H9 (cell line): Measurements from ENCODE around the gene XPA. TPM values are rescaled to one million over a fixed set of nuclear protein-coding genes. Genes with fewer than 3 reads are reported as not detected.

Experiments
- DNase-seq: peaks from one replicate; pipeline ENCODE4 v3.0.0-alpha.2; 2017
- H2AFZ ChIP-seq: one replicate; pipeline ENCODE4 v1.6.1; 2013; ENCODE audit warnings: mild to moderate bottlenecking, low read length, control low read depth, moderate library complexity
- H2AK5ac ChIP-seq: 2 replicates; pipeline ENCODE4 v1.6.1; 2013; ENCODE audit warnings: low read length, control low read depth, mixed read lengths; ENCODE audit not compliant: insufficient read length
- H2BK120ac ChIP-seq: one replicate; pipeline ENCODE4 v1.6.1; 2013; ENCODE audit warnings: low read depth, mild to moderate bottlenecking, low read length, control low read depth, inconsistent platforms; ENCODE audit not compliant: poor library complexity, severe bottlenecking
- H2BK12ac ChIP-seq: 2 replicates; pipeline ENCODE4 v1.6.1; 2013; ENCODE audit warnings: low read length, control low read depth, mixed read lengths, low read depth; ENCODE audit not compliant: insufficient read length
- H2BK15ac ChIP-seq: 2 replicates; pipeline ENCODE4 v1.6.1; 2013; ENCODE audit warnings: low read depth, low read length, control low read depth
- H2BK20ac ChIP-seq: one replicate; pipeline ENCODE4 v1.6.1; 2013; ENCODE audit warnings: low read depth, mild to moderate bottlenecking, low read length, control low read depth, inconsistent platforms; ENCODE audit not compliant: poor library complexity, severe bottlenecking
- H2BK5ac ChIP-seq: 2 replicates; pipeline ENCODE4 v1.6.1; 2013; ENCODE audit warnings: low read length, control low read depth, mixed read lengths; ENCODE audit not compliant: insufficient read length
- H3K14ac ChIP-seq: 2 replicates; pipeline ENCODE4 v1.6.1; 2013; ENCODE audit warnings: low read length, control low read depth; ENCODE audit not compliant: insufficient read depth
- H3K18ac ChIP-seq: 2 replicates; pipeline ENCODE4 v1.6.1; 2013; ENCODE audit warnings: low read depth, mild to moderate bottlenecking, mixed read lengths, low read length, control low read depth; ENCODE audit not compliant: insufficient read length
- H3K23ac ChIP-seq: 2 replicates; pipeline ENCODE4 v1.6.1; 2013; ENCODE audit warnings: low read length, control low read depth, mixed read lengths, low read depth; ENCODE audit not compliant: insufficient read length
- H3K23me2 ChIP-seq: 2 replicates; pipeline ENCODE4 v1.6.1; 2013; ENCODE audit warnings: low read depth, mild to moderate bottlenecking, mixed read lengths, low read length, control low read depth; ENCODE audit not compliant: insufficient read length, poor library complexity, severe bottlenecking
- H3K27ac ChIP-seq: 2 replicates; pipeline ENCODE4 v1.5.1; 2013; ENCODE audit warnings: low read length, control low read depth, mixed read lengths, low read depth; ENCODE audit not compliant: insufficient read length
- H3K27me3 ChIP-seq: 2 replicates; pipeline ENCODE4 v1.6.1; 2013; ENCODE audit warnings: low read length, control low read depth, inconsistent platforms; ENCODE audit not compliant: insufficient read depth
- H3K4ac ChIP-seq: 2 replicates; pipeline ENCODE4 v1.6.1; 2013; ENCODE audit warnings: low read depth, mild to moderate bottlenecking, control low read depth, inconsistent platforms, low read length, moderate library complexity
- H3K4me1 ChIP-seq: 2 replicates; pipeline ENCODE4 v1.6.1; 2013; ENCODE audit warnings: low read length, control low read depth, inconsistent platforms; ENCODE audit not compliant: insufficient read depth
- H3K4me2 ChIP-seq: 2 replicates; pipeline ENCODE4 v1.6.1; 2013; ENCODE audit warnings: low read length, control low read depth, mixed read lengths; ENCODE audit not compliant: insufficient read length, insufficient read depth
- H3K56ac ChIP-seq: 2 replicates; pipeline ENCODE4 v1.6.1; 2013; ENCODE audit warnings: low read depth, mild to moderate bottlenecking, mixed read lengths, low read length, control low read depth; ENCODE audit not compliant: insufficient read length
- H3K79me1 ChIP-seq: 2 replicates; pipeline ENCODE4 v1.6.1; 2013; ENCODE audit warnings: low read depth, mild to moderate bottlenecking, moderate library complexity, low read length, control low read depth, inconsistent platforms; ENCODE audit not compliant: insufficient read depth, poor library complexity, severe bottlenecking
- H3K79me2 ChIP-seq: 2 replicates; pipeline ENCODE4 v1.6.1; 2013; ENCODE audit warnings: low read length, control low read depth, inconsistent platforms; ENCODE audit not compliant: insufficient read depth
- H3K9ac ChIP-seq: 2 replicates; pipeline ENCODE4 v1.6.1; 2013; ENCODE audit warnings: low read length, control low read depth, mixed read lengths; ENCODE audit not compliant: insufficient read length; ENCODE audit errors: extremely low read depth
- H3K9me3 ChIP-seq: one replicate; pipeline ENCODE4 v1.6.1; 2013; ENCODE audit warnings: low read depth, low read length, inconsistent platforms; ENCODE audit not compliant: control insufficient read depth
- H3T11ph ChIP-seq: one replicate; pipeline ENCODE4 v1.6.1; 2013; ENCODE audit warnings: mild to moderate bottlenecking, low read length, control low read depth, inconsistent platforms
- H4K20me1 ChIP-seq: one replicate; pipeline ENCODE4 v1.6.1; 2013; ENCODE audit not compliant: control insufficient read depth, insufficient read length, insufficient read depth
- H4K5ac ChIP-seq: 2 replicates; pipeline ENCODE4 v1.6.1; 2013; ENCODE audit warnings: low read depth, mild to moderate bottlenecking, mixed read lengths, low read length, control low read depth; ENCODE audit not compliant: insufficient read length
- H4K8ac ChIP-seq: replicated peaks from 2 replicates; pipeline ENCODE4 v1.6.1; 2013; ENCODE audit warnings: low read length, control low read depth, mixed read lengths, low read depth; ENCODE audit not compliant: insufficient read length
- H4K91ac ChIP-seq: 2 replicates; pipeline ENCODE4 v1.6.1; 2013; ENCODE audit warnings: low read depth, mild to moderate bottlenecking, moderate library complexity, mixed read lengths, low read length, control low read depth; ENCODE audit not compliant: insufficient read length
- H3K27ac Mint-ChIP-seq, 3 experiments: 2 replicates in 2 of 3; 3 replicates in 1 of 3; pipeline ENCODE4 v1.8.0; 2020 to 2021; ENCODE audit warnings: mixed read lengths in 3 of 3, mild to moderate bottlenecking in 1 of 3, moderate library complexity in 1 of 3
- H3K27me3 Mint-ChIP-seq: 2 replicates; pipeline ENCODE4 v1.8.0; 2021; ENCODE audit warnings: low read depth, mild to moderate bottlenecking, moderate library complexity, mixed read lengths
- H3K36me3 Mint-ChIP-seq, 3 experiments: 2 replicates in 2 of 3; 3 replicates in 1 of 3; pipeline ENCODE4 v1.8.0; 2020 to 2021; ENCODE audit warnings: low read depth in 3 of 3, mixed read lengths in 3 of 3; ENCODE audit not compliant: insufficient read depth in 1 of 3
- H3K4me1 Mint-ChIP-seq, 2 experiments: 2 replicates each; pipeline ENCODE4 v1.8.0; 2020; ENCODE audit warnings: mixed read lengths in 2 of 2
- H3K4me3 Mint-ChIP-seq, 2 experiments: 2 replicates in 1 of 2; 3 replicates in 1 of 2; pipeline ENCODE4 v1.8.0; 2020 to 2021; ENCODE audit warnings: mild to moderate bottlenecking in 2 of 2, mixed read lengths in 2 of 2, moderate library complexity in 1 of 2
- H3K9me3 Mint-ChIP-seq, 2 experiments: 2 replicates in 1 of 2; 3 replicates in 1 of 2; pipeline ENCODE4 v1.8.0; 2020; ENCODE audit warnings: mild to moderate bottlenecking in 2 of 2, mixed read lengths in 2 of 2, moderate library complexity in 1 of 2
- WGBS: extraction: QIAGEN DNeasy Blood & Tissue Kit; methylation state at CpG from one replicate; pipeline ENCODE4 v1.1.7; 2013; ENCODE audit warnings: missing lambda C conversion rate, low lambda C conversion rate, mixed read lengths; ENCODE audit not compliant: insufficient read length; ENCODE audit errors: extremely low coverage; 5-methylcytosine and 5-hydroxymethylcytosine counted together
- total RNA-seq: library from RNA; stranded (reverse); gene quantifications from 2 replicates; pipeline ENCODE4 v1.2.1, GENCODE V29; 2021
- TF ChIP-seq, protein P1 (sequence below): fragments of 200-600 bp; sonication (generic); conservative IDR thresholded peaks from 3 replicates; pipeline ENCODE4 v1.8.0; 2021; ENCODE audit warnings: antibody characterized with exemption, mild to moderate bottlenecking

Gene XPA
- total RNA-seq, 1 experiment from 2014 or later = 6.6 TPM

DNA sequence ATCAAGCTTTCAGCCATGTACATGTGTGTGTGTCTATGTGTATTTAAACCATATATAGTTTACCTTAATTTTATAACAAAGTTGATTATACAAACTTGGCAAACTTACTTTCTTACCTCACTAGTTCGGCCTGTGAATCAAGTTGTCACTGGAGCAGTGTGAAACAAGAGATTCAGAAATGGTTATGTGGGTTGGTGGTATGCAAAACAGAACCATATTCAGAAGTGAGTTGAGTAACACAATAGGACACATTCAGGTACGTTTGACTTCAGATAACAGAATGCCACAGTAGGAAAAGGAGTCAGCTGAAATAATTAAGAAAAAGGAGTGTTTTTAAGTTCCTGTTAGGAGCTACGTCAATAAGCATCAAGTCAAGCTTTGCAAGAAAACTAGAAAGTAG is 21.5 kb downstream of the XPA start:
- Histone ChIP-seq H2AK5ac (no peak overlapping the region), H3K9ac (no peak overlapping the region), H3K79me1 (no peaks in the 10 kb centered on the region), H3K4me1 (no peaks in the 10 kb centered on the region), H3K79me2 (no peaks in the 10 kb centered on the region), H3K4ac (no peak overlapping the region), H4K91ac (no peak overlapping the region), H2BK20ac (no peak overlapping the region), H2AFZ (no peak overlapping the region), H2BK5ac (no peak overlapping the region), H2BK12ac (no peak overlapping the region), H3K4me2 (no peak overlapping the region), H3K14ac (no peak overlapping the region), H3K27ac (no peak overlapping the region), H2BK120ac (no peak overlapping the region), H3K23me2 (no peaks in the 10 kb centered on the region), H4K20me1 (no peaks in the 10 kb centered on the region), H3K56ac (no peak overlapping the region), H3K18ac (no peak overlapping the region), H3K9me3 (no peaks in the 10 kb centered on the region), H4K8ac (no peak overlapping the region), H3K23ac (no peak overlapping the region), H2BK15ac (no peak overlapping the region), H3T11ph (no peak overlapping the region), H4K5ac (no peak overlapping the region), H3K27me3 (no peaks in the 10 kb centered on the region)
- no CpG with 5 or more reads among the region's 3 CpGs for WGBS
- TF ChIP-seq, protein P1, sequence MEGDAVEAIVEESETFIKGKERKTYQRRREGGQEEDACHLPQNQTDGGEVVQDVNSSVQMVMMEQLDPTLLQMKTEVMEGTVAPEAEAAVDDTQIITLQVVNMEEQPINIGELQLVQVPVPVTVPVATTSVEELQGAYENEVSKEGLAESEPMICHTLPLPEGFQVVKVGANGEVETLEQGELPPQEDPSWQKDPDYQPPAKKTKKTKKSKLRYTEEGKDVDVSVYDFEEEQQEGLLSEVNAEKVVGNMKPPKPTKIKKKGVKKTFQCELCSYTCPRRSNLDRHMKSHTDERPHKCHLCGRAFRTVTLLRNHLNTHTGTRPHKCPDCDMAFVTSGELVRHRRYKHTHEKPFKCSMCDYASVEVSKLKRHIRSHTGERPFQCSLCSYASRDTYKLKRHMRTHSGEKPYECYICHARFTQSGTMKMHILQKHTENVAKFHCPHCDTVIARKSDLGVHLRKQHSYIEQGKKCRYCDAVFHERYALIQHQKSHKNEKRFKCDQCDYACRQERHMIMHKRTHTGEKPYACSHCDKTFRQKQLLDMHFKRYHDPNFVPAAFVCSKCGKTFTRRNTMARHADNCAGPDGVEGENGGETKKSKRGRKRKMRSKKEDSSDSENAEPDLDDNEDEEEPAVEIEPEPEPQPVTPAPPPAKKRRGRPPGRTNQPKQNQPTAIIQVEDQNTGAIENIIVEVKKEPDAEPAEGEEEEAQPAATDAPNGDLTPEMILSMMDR = no peak
- H3K36me3 Mint-ChIP-seq = peaks cover 6 to 50% (median 39%) of the 10 kb centered on the region in 3 experiments; a peak in 5 of 7 replicates
- no peaks in the 10 kb centered on the region for H3K9me3 Mint-ChIP-seq
- no peak overlapping the region for H3K4me3 Mint-ChIP-seq
- no peaks in the 10 kb centered on the region for H3K27me3 Mint-ChIP-seq
- peaks cover 0 to 6% of the 10 kb centered on the region in 2 experiments; a peak in 1 of 4 replicates for H3K4me1 Mint-ChIP-seq
- no peak overlapping the region for H3K27ac Mint-ChIP-seq
- no peak for DNase-seq
